ENCODE results near the gene SURF1.

Gene SURF1

GRCh38 chr9:133333011-133333410 lies 23.3 kb downstream of the SURF1 start:
- no peak overlapping the region for H3K4me3 ChIP-seq (ENCODE audit: low read length)

GRCh38 chr9:133332381-133332730 lies 23.9 kb downstream of the SURF1 start:
- Histone ChIP-seq H3K36me3 (replicated peaks; ENCODE audit: low read depth, low read length) (peaks cover 50% of the 10 kb centered on the region), H3K9me3 (ENCODE audit: insufficient read depth, low read length) (no peaks in the 10 kb centered on the region), H4K20me1 (ENCODE audit: insufficient read depth, low read length) (peaks cover 6% of the 10 kb centered on the region; the same call in 1 of the 2 replicates)

More at GRCh38 chr9:133333011-133333410, 23.3 kb downstream of the SURF1 start:
- TF ChIP-seq EZH2phosphoT487 (IDR thresholded peaks at IDR 0.05; ENCODE audit: low read depth) (no peak), CTCF (IDR thresholded peaks at IDR 0.05; ENCODE audit: low read depth, low read length) (no peak)
- no peak overlapping the region for H3K27ac ChIP-seq (ENCODE audit: low read length)
- H3K27me3 ChIP-seq (ENCODE audit: low read depth, low read length): no peaks in the 10 kb centered on the region
- H3K9ac ChIP-seq (ENCODE audit: low read length): no peak overlapping the region
- peaks cover 48% of the 10 kb centered on the region for H3K36me3 ChIP-seq (replicated peaks; ENCODE audit: low read depth, low read length)
- no peak overlapping the region for H3K4me2 ChIP-seq (ENCODE audit: low read length)
- no peak overlapping the region for H2AFZ ChIP-seq (ENCODE audit: low read depth, low read length)
- H3K4me1 ChIP-seq (ENCODE audit: low read length): peaks cover 15% of the 10 kb centered on the region
- H3K9me3 ChIP-seq (ENCODE audit: insufficient read depth, low read length): no peaks in the 10 kb centered on the region
- H4K20me1 ChIP-seq (ENCODE audit: insufficient read depth, low read length): peaks cover 6% of the 10 kb centered on the region; the same call in 1 of the 2 replicates
- H3K79me2 ChIP-seq (ENCODE audit: low read length): peaks cover 30% of the 10 kb centered on the region

GRCh38 chr9:133331641-133332380 lies 24.5 kb downstream of the SURF1 start:
- H3K36me3 ChIP-seq (replicated peaks; ENCODE audit: low read depth, low read length): peaks cover 50% of the 10 kb centered on the region
- no peak overlapping the region for H3K4me2 ChIP-seq (ENCODE audit: low read length)
- H3K27me3 ChIP-seq (ENCODE audit: low read depth, low read length): no peaks in the 10 kb centered on the region
- no peak overlapping the region for H3K27ac ChIP-seq (ENCODE audit: low read length)
- peaks cover 6% of the 10 kb centered on the region; the same call in 1 of the 2 replicates for H4K20me1 ChIP-seq (ENCODE audit: insufficient read depth, low read length)
- H3K79me2 ChIP-seq (ENCODE audit: low read length): peaks cover 30% of the 10 kb centered on the region
- TF ChIP-seq CTCF (IDR thresholded peaks at IDR 0.05; ENCODE audit: low read depth, low read length) (no peak), EZH2phosphoT487 (IDR thresholded peaks at IDR 0.05; ENCODE audit: low read depth) (no peak)
- H3K9ac ChIP-seq (ENCODE audit: low read length): no peak overlapping the region
- peaks cover 13% of the 10 kb centered on the region for H3K4me1 ChIP-seq (ENCODE audit: low read length)
- H3K4me3 ChIP-seq (ENCODE audit: low read length): no peak overlapping the region
- no peaks in the 10 kb centered on the region for H3K9me3 ChIP-seq (ENCODE audit: insufficient read depth, low read length)
- H2AFZ ChIP-seq (ENCODE audit: low read depth, low read length): no peak overlapping the region

More at GRCh38 chr9:133332381-133332730, 23.9 kb downstream of the SURF1 start:
- Histone ChIP-seq H3K27ac (ENCODE audit: low read length) (no peak overlapping the region), H3K4me3 (ENCODE audit: low read length) (no peak overlapping the region), H3K9ac (ENCODE audit: low read length) (no peak overlapping the region), H3K4me2 (ENCODE audit: low read length) (no peak overlapping the region), H3K79me2 (ENCODE audit: low read length) (peaks cover 30% of the 10 kb centered on the region), H3K4me1 (ENCODE audit: low read length) (peaks cover 15% of the 10 kb centered on the region), H3K27me3 (ENCODE audit: low read depth, low read length) (no peaks in the 10 kb centered on the region), H2AFZ (ENCODE audit: low read depth, low read length) (no peak overlapping the region)
- TF ChIP-seq EZH2phosphoT487 (IDR thresholded peaks at IDR 0.05; ENCODE audit: low read depth): no peak
- no peak for TF ChIP-seq CTCF (IDR thresholded peaks at IDR 0.05; ENCODE audit: low read depth, low read length)

- Histone ChIP-seq H3K36me3 (replicated peaks; ENCODE audit: low read depth, low read length) (peaks cover 50% of the 10 kb centered on the region), H3K4me3 (ENCODE audit: low read length) (no peak overlapping the region), H3K27ac (ENCODE audit: low read length) (no peak overlapping the region), H3K79me2 (ENCODE audit: low read length) (peaks cover 30% of the 10 kb centered on the region), H3K4me1 (ENCODE audit: low read length) (peaks cover 9% of the 10 kb centered on the region), H3K9me3 (ENCODE audit: insufficient read depth, low read length) (no peaks in the 10 kb centered on the region), H3K27me3 (ENCODE audit: low read depth, low read length) (no peaks in the 10 kb centered on the region), H3K9ac (ENCODE audit: low read length) (no peak overlapping the region), H3K4me2 (ENCODE audit: low read length) (no peak overlapping the region), H4K20me1 (ENCODE audit: insufficient read depth, low read length) (peaks cover 6% of the 10 kb centered on the region; the same call in 1 of the 2 replicates), H2AFZ (ENCODE audit: low read depth, low read length) (no peak overlapping the region)
- TF ChIP-seq CTCF (IDR thresholded peaks at IDR 0.05; ENCODE audit: low read depth, low read length) (no peak), EZH2phosphoT487 (IDR thresholded peaks at IDR 0.05; ENCODE audit: low read depth) (no peak)
Measured at GRCh38 chr9:133331221-133331620, 25.1 kb downstream of the SURF1 start.

Data from OCI-LY3 (cell line).